C4-2B (cell line): ENCODE results near the gene NRG3.

Experiments
- ZFX ChIP-seq: fragments of 450-650 bp; IDR thresholded peaks from 2 replicates; pipeline ENCODE4 v1.6.1; 2017
- TF ChIP-seq, protein P1 (sequence below): fragments of 450-650 bp; conservative IDR thresholded peaks from 2 replicates; pipeline ENCODE4 v1.5.1; 2017; ENCODE audit warnings: mild to moderate bottlenecking

DNA sequence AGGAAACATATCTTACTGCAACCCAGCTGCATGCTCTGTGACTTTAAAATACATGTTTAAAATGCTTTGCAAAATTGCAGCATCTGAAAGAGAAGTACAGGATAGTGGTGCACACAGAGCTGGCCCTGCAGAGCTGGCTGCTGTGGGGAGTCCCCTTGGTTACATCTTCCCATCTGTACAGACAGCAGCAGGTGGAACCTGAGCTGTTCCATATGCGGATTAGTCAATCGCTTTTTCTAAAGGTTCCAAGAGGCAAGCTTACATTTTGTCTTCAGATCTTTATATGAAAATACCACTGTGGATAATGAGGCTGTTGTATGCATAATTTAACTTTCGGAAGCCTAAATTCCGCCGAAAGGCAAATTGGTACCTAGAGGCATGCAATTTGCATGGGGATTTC, 444.1 kb downstream of the NRG3 start:
- TF ChIP-seq, protein P1, sequence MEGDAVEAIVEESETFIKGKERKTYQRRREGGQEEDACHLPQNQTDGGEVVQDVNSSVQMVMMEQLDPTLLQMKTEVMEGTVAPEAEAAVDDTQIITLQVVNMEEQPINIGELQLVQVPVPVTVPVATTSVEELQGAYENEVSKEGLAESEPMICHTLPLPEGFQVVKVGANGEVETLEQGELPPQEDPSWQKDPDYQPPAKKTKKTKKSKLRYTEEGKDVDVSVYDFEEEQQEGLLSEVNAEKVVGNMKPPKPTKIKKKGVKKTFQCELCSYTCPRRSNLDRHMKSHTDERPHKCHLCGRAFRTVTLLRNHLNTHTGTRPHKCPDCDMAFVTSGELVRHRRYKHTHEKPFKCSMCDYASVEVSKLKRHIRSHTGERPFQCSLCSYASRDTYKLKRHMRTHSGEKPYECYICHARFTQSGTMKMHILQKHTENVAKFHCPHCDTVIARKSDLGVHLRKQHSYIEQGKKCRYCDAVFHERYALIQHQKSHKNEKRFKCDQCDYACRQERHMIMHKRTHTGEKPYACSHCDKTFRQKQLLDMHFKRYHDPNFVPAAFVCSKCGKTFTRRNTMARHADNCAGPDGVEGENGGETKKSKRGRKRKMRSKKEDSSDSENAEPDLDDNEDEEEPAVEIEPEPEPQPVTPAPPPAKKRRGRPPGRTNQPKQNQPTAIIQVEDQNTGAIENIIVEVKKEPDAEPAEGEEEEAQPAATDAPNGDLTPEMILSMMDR = no peak
- no peak for TF ChIP-seq ZFX
